Tibial nerve (tissue), 4 donors: ENCODE measurements around the gene ZNF416.

ENCODE experiments used
- CTCF ChIP-seq, 5 experiments: fragments of 200-600 bp in 3 of 5; fragments of 450-650 bp in 2 of 5; sonication (generic) in 3 of 5; IDR thresholded peaks; one replicate each; pipeline ENCODE4 v1.5.1; 2016 to 2019; ENCODE audit warnings: antibody characterized with exemption in 5 of 5, mild to moderate bottlenecking in 3 of 5, moderate library complexity in 2 of 5
- EP300 ChIP-seq, 2 donors: sonication (generic); formaldehyde crosslinking; IDR thresholded peaks; one replicate each; pipeline ENCODE4 v1.6.1; 2017; ENCODE audit warnings: antibody characterized with exemption in 2 of 2, mild to moderate bottlenecking in 1 of 2

- TF ChIP-seq CTCF (IDR thresholded peaks at IDR 0.05) (no peak), EP300 (IDR thresholded peaks at IDR 0.05) (no peak)
Measured at GRCh38 chr19:57566396-57567265, 12.1 kb downstream of the ZNF416 start.
